Islet precursor cell (in vitro differentiated cells): Measurements from ENCODE around the gene ZNF763.
"Not testable (repeated sequence)": the region's sequence is repeated elsewhere in the genome, so short reads cannot be mapped to it uniquely, and the experiment has no call there.

Experiments
- DNase-seq: peaks from one replicate; pipeline ENCODE4 v3.0.0-alpha.2; 2018

Gene ZNF763

GRCh38 chr19:11964858-11965645, at the start of gene ZNF763:
Gene ZNF763, plus strand, starts transcription at chr19:11965040. Its CDS starts 169 bp downstream, at chr19:11965209.
- DNase-seq = peak; percentile 94

GRCh38 chr19:11921852-11922495, 42.9 kb upstream of the ZNF763 start:
- no peak for DNase-seq

- DNase-seq = peak; percentile 97
These were observed 39.8 kb upstream of the ZNF763 start, which contains the start of gene ZNF700 for GRCh38 chr19:11924886-11925650. Gene ZNF700, plus strand, starts transcription at chr19:11925107. Its CDS starts 104 bp downstream, at chr19:11925211.

- DNase-seq = not testable (repeated sequence)
These were observed 39.1 kb upstream of the ZNF763 start for GRCh38 chr19:11925651-11926187.

- DNase-seq = no peak
These were observed 37.6 kb upstream of the ZNF763 start for GRCh38 chr19:11927227-11927626.

- no peak for DNase-seq
These were observed 33.8 kb upstream of the ZNF763 start for GRCh38 chr19:11931051-11931450.

GRCh38 chr19:11931513-11931912, 33.3 kb upstream of the ZNF763 start:
- DNase-seq = no peak

GRCh38 chr19:11935829-11936228, 29.0 kb upstream of the ZNF763 start:
- DNase-seq = not testable (repeated sequence)

- DNase-seq = not testable (repeated sequence)
These were observed 26.5 kb upstream of the ZNF763 start for GRCh38 chr19:11938383-11938782.

- DNase-seq = not testable (repeated sequence)
These were observed 23.4 kb upstream of the ZNF763 start for GRCh38 chr19:11941361-11941887.

GRCh38 chr19:11942008-11942842, 22.6 kb upstream of the ZNF763 start:
- no peak for DNase-seq

- DNase-seq = no peak
These were observed 22.1 kb upstream of the ZNF763 start for GRCh38 chr19:11942843-11943108.

GRCh38 chr19:11944656-11945055, 20.2 kb upstream of the ZNF763 start:
- DNase-seq = no peak

- no peak for DNase-seq
These were observed 16.2 kb upstream of the ZNF763 start for GRCh38 chr19:11948646-11949045.

- DNase-seq = no peak
These were observed 15.6 kb upstream of the ZNF763 start for GRCh38 chr19:11949201-11949600.

- DNase-seq = not testable (repeated sequence)
These were observed 15.2 kb upstream of the ZNF763 start for GRCh38 chr19:11949614-11950080.

GRCh38 chr19:11950312-11950711, 14.5 kb upstream of the ZNF763 start:
- no peak for DNase-seq

GRCh38 chr19:11963566-11964355, 1.1 kb upstream of the ZNF763 start:
- peak; percentile 68 for DNase-seq

- DNase-seq = no peak
These were observed 363 bp upstream of the ZNF763 start for GRCh38 chr19:11964496-11964857.

GRCh38 chr19:11970174-11970573, 5.3 kb downstream of the ZNF763 start:
- no peak for DNase-seq

- DNase-seq = no peak
These were observed 6.2 kb downstream of the ZNF763 start for GRCh38 chr19:11971041-11971440.
